Tibial nerve (tissue), 4 donors: ENCODE data around the gene GPER1. TPM values are rescaled to one million over a fixed set of nuclear protein-coding genes. Genes with fewer than 3 reads are reported as not detected.

Source experiments
- DNase-seq, 2 donors: peaks; one replicate each; pipeline ENCODE4 v3.0.0-alpha.2; 2019; ENCODE audit warnings: low spot score in 2 of 2
- H3K27ac ChIP-seq, 4 donors: fragments of 200-600 bp; sonication (generic) in 3 of 4; one replicate each; pipeline ENCODE4 v1.5.1; 2017 to 2019; ENCODE audit warnings: mild to moderate bottlenecking in 1 of 4
- H3K27me3 ChIP-seq, 2 donors: fragments of 200-600 bp; sonication (generic) in 1 of 2; one replicate each; pipeline versions ENCODE4 v1.5.1 to v1.6.0; 2017 to 2019
- H3K36me3 ChIP-seq, 3 donors: fragments of 200-600 bp; sonication (generic); one replicate each; pipeline ENCODE4 v1.5.1; 2018 to 2019
- H3K4me1 ChIP-seq, 4 donors: fragments of 200-600 bp; sonication (generic) in 3 of 4; one replicate each; pipeline ENCODE4 v1.5.1; 2017 to 2019
- H3K4me3 ChIP-seq, 4 donors: fragments of 200-600 bp; sonication (generic) in 3 of 4; one replicate each; pipeline ENCODE4 v1.5.1; 2017 to 2019; ENCODE audit warnings: mild to moderate bottlenecking in 1 of 4, moderate library complexity in 1 of 4
- H3K9me3 ChIP-seq, 4 donors: fragments of 200-600 bp; sonication (generic) in 3 of 4; one replicate each; pipeline ENCODE4 v1.5.1; 2017 to 2019
- CTCF ChIP-seq, 5 experiments: fragments of 200-600 bp in 3 of 5; fragments of 450-650 bp in 2 of 5; sonication (generic) in 3 of 5; IDR thresholded peaks; one replicate each; pipeline ENCODE4 v1.5.1; 2016 to 2019; ENCODE audit warnings: antibody characterized with exemption in 5 of 5, mild to moderate bottlenecking in 3 of 5, moderate library complexity in 2 of 5
- EP300 ChIP-seq, 2 donors: sonication (generic); formaldehyde crosslinking; IDR thresholded peaks; one replicate each; pipeline ENCODE4 v1.6.1; 2017; ENCODE audit warnings: antibody characterized with exemption in 2 of 2, mild to moderate bottlenecking in 1 of 2
- POLR2A ChIP-seq, 2 donors: fragments of 450-650 bp; IDR thresholded peaks; one replicate each; pipeline ENCODE4 v1.6.1; 2017; ENCODE audit warnings: antibody characterized with exemption in 2 of 2, mild to moderate bottlenecking in 2 of 2, moderate library complexity in 2 of 2
- WGBS, 2 donors: methylation state at CpG; one replicate each; pipeline ENCODE4 v1.1.5; 2018; 5-methylcytosine and 5-hydroxymethylcytosine counted together
- total RNA-seq, 4 donors: library from RNA; depleted of rRNA; stranded (reverse); fragments of >200 nt; gene quantifications; one replicate each; pipeline ENCODE4 v1.1.0, GENCODE V29; 2016

Gene GPER1
- total RNA-seq, 4 donors from 2014 or later, result 6.1 to 12.4 (median 8.7) TPM

DNA sequence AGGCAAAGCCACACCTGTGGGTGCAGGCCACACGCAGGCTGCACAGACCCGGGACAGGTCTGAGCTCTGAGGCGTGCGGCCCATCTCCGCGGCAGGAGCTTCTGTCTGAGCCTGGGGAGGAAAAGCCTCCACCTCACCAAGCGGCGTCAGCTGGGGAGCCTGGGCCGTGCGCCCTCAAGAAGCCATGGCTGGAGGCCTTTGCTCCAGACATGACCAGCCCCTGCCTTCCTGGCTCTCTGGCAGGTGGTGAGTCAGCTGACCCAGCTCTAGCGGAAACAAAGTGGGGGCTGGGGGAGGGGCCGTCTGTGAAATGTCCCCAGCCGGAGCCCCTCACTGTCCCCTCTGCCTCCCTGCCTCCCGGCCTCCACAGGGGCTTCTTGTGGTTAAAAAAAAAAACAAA, 12.5 kb downstream of the GPER1 start:
- 82 to 88% methylated on average over 13 to 14 of the region's 14 CpGs for WGBS, 2 donors
- Histone ChIP-seq H3K27me3 (no peaks in the 10 kb centered on the region), H3K27ac (no peak overlapping the region), H3K36me3 (peaks cover 0 to 28% (median 0%) of the 10 kb centered on the region in 3 donors), H3K4me1 (peaks cover 0 to 19% (median 9%) of the 10 kb centered on the region in 4 donors), H3K9me3 (no peaks in the 10 kb centered on the region), H3K4me3 (no peak overlapping the region)
- no peak for TF ChIP-seq CTCF (IDR thresholded peaks at IDR 0.05)
- no peak for TF ChIP-seq POLR2A (IDR thresholded peaks at IDR 0.05)
- TF ChIP-seq EP300 (IDR thresholded peaks at IDR 0.05), result no peak
- DNase-seq, result no peak

GRCh38 chr7:1100834-1101562, 13.1 kb downstream of the GPER1 start:
- no peak for DNase-seq
- Histone ChIP-seq H3K36me3 (peaks cover 0 to 28% (median 0%) of the 10 kb centered on the region in 3 donors), H3K27ac (no peak overlapping the region), H3K4me1 (peaks cover 0 to 13% (median 5%) of the 10 kb centered on the region in 4 donors), H3K4me3 (no peak overlapping the region), H3K27me3 (no peaks in the 10 kb centered on the region), H3K9me3 (no peaks in the 10 kb centered on the region)
- TF ChIP-seq EP300 (IDR thresholded peaks at IDR 0.05) (no peak), POLR2A (IDR thresholded peaks at IDR 0.05) (no peak), CTCF (IDR thresholded peaks at IDR 0.05) (no peak)
- 82 to 83% methylated on average over 27 to 34 of the region's 34 CpGs for WGBS, 2 donors

- WGBS, 2 donors, result 75 to 87% methylated on average over 36 to 47 of the region's 47 CpGs
- Histone ChIP-seq H3K27me3 (no peaks in the 10 kb centered on the region), H3K4me3 (no peak overlapping the region), H3K36me3 (peaks cover 0 to 28% (median 0%) of the 10 kb centered on the region in 3 donors), H3K9me3 (no peaks in the 10 kb centered on the region), H3K27ac (peak overlapping the region in 1 of 4 donors; percentile 41), H3K4me1 (peaks cover 0 to 5% (median 0%) of the 10 kb centered on the region in 4 donors)
- TF ChIP-seq CTCF (IDR thresholded peaks at IDR 0.05) (no peak), POLR2A (IDR thresholded peaks at IDR 0.05) (no peak), EP300 (IDR thresholded peaks at IDR 0.05) (peak in 1 of 2 donors; percentile 17)
- no peak for DNase-seq
Measured at GRCh38 chr7:1101563-1102431, 13.9 kb downstream of the GPER1 start.

DNA sequence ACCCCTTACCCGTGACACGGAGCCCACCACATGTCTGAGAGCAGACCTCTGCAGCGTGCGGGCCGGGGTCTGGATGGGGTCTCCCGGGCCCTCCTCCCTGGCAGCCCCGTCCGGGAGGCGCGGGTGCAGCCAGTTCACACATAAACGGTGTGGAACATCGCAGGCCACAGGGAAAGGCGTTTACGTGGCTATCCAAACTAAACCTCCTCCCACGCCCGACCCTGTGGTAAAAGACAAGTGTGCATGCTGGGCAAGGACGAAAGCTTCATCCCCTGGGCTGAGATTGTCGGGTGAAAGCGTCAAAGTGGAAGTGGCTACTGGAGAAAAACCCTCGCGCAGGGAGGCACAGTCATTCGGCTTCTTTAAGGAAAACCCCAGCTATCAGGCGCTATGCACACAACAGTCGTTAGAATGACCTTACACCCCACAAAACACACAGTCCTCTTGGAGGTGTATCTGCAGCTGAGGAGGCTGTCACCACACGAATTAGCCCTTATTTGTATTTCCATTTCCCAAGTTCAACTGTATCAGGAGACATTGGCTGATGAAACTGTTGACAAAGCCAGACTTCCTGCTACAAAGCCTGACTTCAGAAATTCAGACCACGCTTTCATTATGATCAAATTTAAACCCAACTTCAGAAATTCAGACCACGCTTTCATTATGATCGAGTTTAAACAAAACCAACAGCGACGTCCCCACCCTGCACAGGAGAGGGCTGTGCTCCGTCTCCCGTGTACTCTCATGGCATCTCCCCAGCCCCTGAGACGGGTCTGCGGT, 15.3 kb downstream of the GPER1 start:
- DNase-seq, result no peak
- WGBS, 2 donors, result 80 to 81% methylated on average over 30 to 34 of the region's 34 CpGs

More for the DNA sequence above, 15.3 kb downstream of the GPER1 start:
- no peak overlapping the region for H3K27ac ChIP-seq
- H3K9me3 ChIP-seq, result no peaks in the 10 kb centered on the region
- peaks cover 0 to 26% (median 0%) of the 10 kb centered on the region in 3 donors for H3K36me3 ChIP-seq
- no peak overlapping the region for H3K4me3 ChIP-seq
- TF ChIP-seq CTCF (IDR thresholded peaks at IDR 0.05) (no peak), POLR2A (IDR thresholded peaks at IDR 0.05) (no peak), EP300 (IDR thresholded peaks at IDR 0.05) (no peak)
- no peaks in the 10 kb centered on the region for H3K4me1 ChIP-seq
- H3K27me3 ChIP-seq, result no peaks in the 10 kb centered on the region
